Measurements from ENCODE around the gene GALNT14. TPM values are rescaled to one million over a fixed set of nuclear protein-coding genes. Genes with fewer than 3 reads are reported as not detected.

GALNT14 gene
- total RNA-seq, 4 donors from 2014 or later, result 3.2 to 6.6 (median 4.7) TPM

DNA sequence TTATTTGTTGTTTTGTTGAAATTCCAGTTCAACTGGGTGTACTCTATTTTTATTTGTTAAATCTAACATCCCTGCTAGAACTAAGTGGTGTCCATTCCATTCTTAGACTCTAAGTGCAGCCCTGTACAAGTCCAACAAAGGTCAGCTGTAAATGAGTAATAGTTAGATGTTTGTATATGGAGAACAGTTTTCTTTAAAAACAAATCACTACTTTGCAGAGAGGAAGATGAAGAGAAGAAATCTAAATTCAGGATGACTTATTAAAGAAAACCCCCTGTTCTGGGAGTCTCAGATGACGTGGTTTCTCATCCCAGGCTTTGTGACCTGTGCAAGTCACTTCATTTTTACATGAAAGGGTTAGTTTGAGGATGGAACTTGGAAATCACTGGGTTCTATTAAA is 57.9 kb downstream of the GALNT14 start:
- H3K9me3 ChIP-seq, result no peaks in the 10 kb centered on the region
- H3K4me1 ChIP-seq, result no peaks in the 10 kb centered on the region
- TF ChIP-seq, protein P1, sequence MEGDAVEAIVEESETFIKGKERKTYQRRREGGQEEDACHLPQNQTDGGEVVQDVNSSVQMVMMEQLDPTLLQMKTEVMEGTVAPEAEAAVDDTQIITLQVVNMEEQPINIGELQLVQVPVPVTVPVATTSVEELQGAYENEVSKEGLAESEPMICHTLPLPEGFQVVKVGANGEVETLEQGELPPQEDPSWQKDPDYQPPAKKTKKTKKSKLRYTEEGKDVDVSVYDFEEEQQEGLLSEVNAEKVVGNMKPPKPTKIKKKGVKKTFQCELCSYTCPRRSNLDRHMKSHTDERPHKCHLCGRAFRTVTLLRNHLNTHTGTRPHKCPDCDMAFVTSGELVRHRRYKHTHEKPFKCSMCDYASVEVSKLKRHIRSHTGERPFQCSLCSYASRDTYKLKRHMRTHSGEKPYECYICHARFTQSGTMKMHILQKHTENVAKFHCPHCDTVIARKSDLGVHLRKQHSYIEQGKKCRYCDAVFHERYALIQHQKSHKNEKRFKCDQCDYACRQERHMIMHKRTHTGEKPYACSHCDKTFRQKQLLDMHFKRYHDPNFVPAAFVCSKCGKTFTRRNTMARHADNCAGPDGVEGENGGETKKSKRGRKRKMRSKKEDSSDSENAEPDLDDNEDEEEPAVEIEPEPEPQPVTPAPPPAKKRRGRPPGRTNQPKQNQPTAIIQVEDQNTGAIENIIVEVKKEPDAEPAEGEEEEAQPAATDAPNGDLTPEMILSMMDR (IDR thresholded peaks at IDR 0.05), result no peak
- TF ChIP-seq POLR2A (IDR thresholded peaks at IDR 0.05), result no peak
- TF ChIP-seq POLR2AphosphoS5 (IDR thresholded peaks at IDR 0.05), result no peak
- TF ChIP-seq EP300 (IDR thresholded peaks at IDR 0.05), result no peak
- H3K4me3 ChIP-seq, result no peak overlapping the region
- WGBS, result 88% methylated on average over 1 of the region's 1 CpG
- no peaks in the 10 kb centered on the region for H3K36me3 ChIP-seq
- no peaks in the 10 kb centered on the region for H3K27me3 ChIP-seq
- no peak for DNase-seq (ENCODE audit: low spot score in 2 of 2)
- H3K27ac ChIP-seq, result no peak overlapping the region

DNA sequence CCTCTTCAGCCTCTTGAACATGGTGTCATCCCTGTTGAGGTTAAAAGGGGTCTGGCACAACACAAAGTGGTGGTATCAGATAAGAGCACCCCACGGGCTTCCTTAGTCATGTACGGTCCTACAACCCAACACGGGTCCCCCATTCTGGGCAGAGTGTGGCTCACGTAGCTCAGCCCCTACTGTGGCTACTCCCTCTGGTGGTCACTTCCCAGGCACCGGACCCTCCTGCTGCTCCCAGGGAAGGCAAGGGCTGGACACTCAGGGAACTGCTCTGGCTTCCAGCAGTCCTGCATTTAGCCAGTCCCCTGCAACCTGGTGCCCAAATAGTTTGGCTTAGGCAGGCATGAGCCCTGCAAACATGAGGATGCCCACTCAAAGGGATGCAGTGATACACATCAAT is 58.6 kb downstream of the GALNT14 start:
- no peak overlapping the region for H3K27ac ChIP-seq
- WGBS, result 67% methylated on average over 1 of the region's 5 CpGs
- no peaks in the 10 kb centered on the region for H3K36me3 ChIP-seq
- H3K27me3 ChIP-seq, result no peaks in the 10 kb centered on the region
- H3K4me3 ChIP-seq, result no peak overlapping the region
- TF ChIP-seq POLR2AphosphoS5 (IDR thresholded peaks at IDR 0.05) (no peak), POLR2A (IDR thresholded peaks at IDR 0.05) (no peak), EP300 (IDR thresholded peaks at IDR 0.05) (no peak)
- TF ChIP-seq, protein P1 (IDR thresholded peaks at IDR 0.05), result no peak
- H3K4me1 ChIP-seq, result no peaks in the 10 kb centered on the region
- H3K9me3 ChIP-seq, result no peaks in the 10 kb centered on the region
- no peak for DNase-seq (ENCODE audit: low spot score in 2 of 2)

DNA sequence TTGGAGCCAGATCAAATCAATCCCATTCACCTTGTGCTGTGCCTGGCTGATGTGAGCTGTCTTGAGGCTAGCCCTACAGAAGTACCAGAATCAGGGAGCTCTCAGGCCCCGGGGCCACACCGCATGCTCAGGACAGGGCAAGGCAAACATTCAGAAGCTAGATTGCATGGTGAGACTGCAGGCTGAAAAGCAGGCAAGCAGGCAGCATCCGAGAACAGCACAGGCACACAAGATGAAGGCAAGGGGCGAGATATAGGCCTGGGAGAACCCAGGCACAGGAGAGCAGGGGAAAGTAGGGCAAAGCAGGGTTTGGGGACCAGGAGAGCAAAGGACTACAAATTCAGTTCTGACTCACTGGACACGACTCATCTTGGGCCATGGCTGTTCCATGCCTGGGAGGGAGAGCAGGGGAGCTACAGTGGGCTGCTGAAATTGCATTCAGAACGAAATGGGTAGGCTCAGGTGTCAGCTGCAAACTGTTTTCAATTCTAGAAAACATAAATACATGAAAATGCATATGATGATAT is 59.6 kb downstream of the GALNT14 start:
- Histone ChIP-seq H3K4me1 (no peaks in the 10 kb centered on the region), H3K9me3 (no peaks in the 10 kb centered on the region), H3K27me3 (no peaks in the 10 kb centered on the region), H3K4me3 (no peak overlapping the region), H3K36me3 (no peaks in the 10 kb centered on the region), H3K27ac (no peak overlapping the region)
- TF ChIP-seq EP300 (IDR thresholded peaks at IDR 0.05) (no peak), POLR2AphosphoS5 (IDR thresholded peaks at IDR 0.05) (no peak), POLR2A (IDR thresholded peaks at IDR 0.05) (no peak)
- TF ChIP-seq, protein P1 (IDR thresholded peaks at IDR 0.05), result no peak
- 82% methylated on average over 6 of the region's 6 CpGs for WGBS
- DNase-seq (ENCODE audit: low spot score in 2 of 2), result no peak

DNA sequence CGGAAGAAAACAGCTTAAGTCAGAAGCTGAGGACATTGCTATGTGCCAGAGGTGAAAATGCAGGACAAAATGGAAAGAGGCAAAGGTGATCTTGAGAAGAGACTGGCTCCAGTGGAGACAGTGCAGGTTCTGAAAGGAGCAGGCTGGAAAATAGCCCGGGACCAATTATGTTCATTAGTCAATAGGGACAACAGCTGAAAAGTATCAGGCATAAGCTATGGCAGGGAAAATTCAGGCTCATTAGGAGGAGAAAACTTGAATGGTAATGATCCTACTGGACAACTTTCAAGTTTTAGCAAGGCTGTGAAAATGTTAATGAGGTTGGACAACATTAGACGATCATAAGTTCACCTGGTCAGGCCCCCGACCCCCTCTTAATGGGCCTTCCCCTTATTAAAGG is 60.2 kb downstream of the GALNT14 start:
- no peaks in the 10 kb centered on the region for H3K4me1 ChIP-seq
- TF ChIP-seq EP300 (IDR thresholded peaks at IDR 0.05), result no peak
- TF ChIP-seq POLR2A (IDR thresholded peaks at IDR 0.05), result no peak
- TF ChIP-seq, protein P1 (IDR thresholded peaks at IDR 0.05), result no peak
- TF ChIP-seq POLR2AphosphoS5 (IDR thresholded peaks at IDR 0.05), result no peak
- no peaks in the 10 kb centered on the region for H3K27me3 ChIP-seq
- H3K27ac ChIP-seq, result no peak overlapping the region
- no peak overlapping the region for H3K4me3 ChIP-seq
- no peak for DNase-seq (ENCODE audit: low spot score in 2 of 2)
- H3K36me3 ChIP-seq, result no peaks in the 10 kb centered on the region
- no peaks in the 10 kb centered on the region for H3K9me3 ChIP-seq
- 91% methylated on average over 4 of the region's 4 CpGs for WGBS

DNA sequence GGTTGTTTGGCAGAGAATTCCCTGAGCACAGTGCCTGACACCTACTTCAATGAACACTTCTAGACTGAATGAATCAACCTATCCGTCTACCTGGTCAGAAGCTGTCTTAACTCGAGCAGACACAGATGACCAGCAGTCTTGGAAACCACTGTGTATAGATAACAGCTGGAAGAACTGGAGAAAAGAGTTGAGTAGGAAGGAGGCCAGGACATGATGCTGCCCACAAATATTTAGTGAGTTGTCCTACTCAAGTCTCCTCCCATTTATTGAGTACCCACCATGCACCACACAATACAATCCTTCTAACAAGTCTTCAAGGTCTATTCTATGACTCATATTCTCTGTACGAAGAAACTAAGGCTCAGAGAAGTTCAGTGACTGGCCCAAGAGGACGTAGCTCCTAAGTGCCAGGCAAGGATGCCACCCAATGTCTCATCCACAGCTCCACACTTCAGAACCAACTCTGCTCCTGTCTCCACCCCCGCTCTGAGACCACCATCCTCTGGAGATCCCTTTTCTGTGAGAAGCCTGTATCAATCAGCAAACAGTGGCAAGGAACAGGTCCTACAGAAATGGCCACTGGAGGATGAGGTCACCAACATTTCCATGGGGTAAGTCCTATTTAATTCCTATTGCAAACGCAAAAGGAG is 62.2 kb downstream of the GALNT14 start:
- no peak for DNase-seq (ENCODE audit: low spot score in 2 of 2)
- H3K9me3 ChIP-seq, result no peaks in the 10 kb centered on the region
- no peak overlapping the region for H3K4me3 ChIP-seq
- H3K27ac ChIP-seq, result no peak overlapping the region
- WGBS, result 86% methylated on average over 6 of the region's 6 CpGs
- H3K4me1 ChIP-seq, result no peaks in the 10 kb centered on the region
- no peaks in the 10 kb centered on the region for H3K36me3 ChIP-seq
- no peaks in the 10 kb centered on the region for H3K27me3 ChIP-seq
- no peak for TF ChIP-seq POLR2A (IDR thresholded peaks at IDR 0.05)
- no peak for TF ChIP-seq EP300 (IDR thresholded peaks at IDR 0.05)
- TF ChIP-seq POLR2AphosphoS5 (IDR thresholded peaks at IDR 0.05), result no peak
- TF ChIP-seq, protein P1 (IDR thresholded peaks at IDR 0.05), result no peak

Data from suprapubic skin (tissue), 4 donors.